Thyroid gland (tissue), 4 donors: ENCODE data around the gene PAQR8.

Experiments
- CTCF ChIP-seq, 6 experiments: fragments of 200-600 bp in 3 of 6; fragments of 450-650 bp in 3 of 6; sonication (generic) in 3 of 6; IDR thresholded peaks; one replicate each; pipeline ENCODE4 v1.5.1; 2016 to 2019; ENCODE audit warnings: antibody characterized with exemption in 6 of 6, mild to moderate bottlenecking in 2 of 6, inconsistent platforms in 1 of 6, moderate library complexity in 1 of 6
- POLR2A ChIP-seq, 2 donors: fragments of 450-650 bp; IDR thresholded peaks; one replicate each; pipeline ENCODE4 v1.6.1; 2017; ENCODE audit warnings: antibody characterized with exemption in 2 of 2, mild to moderate bottlenecking in 2 of 2, moderate library complexity in 1 of 2

GRCh38 chr6:52374247-52374646, 12.3 kb downstream of the PAQR8 start:
- TF ChIP-seq CTCF (IDR thresholded peaks at IDR 0.05) = no peak
- no peak for TF ChIP-seq POLR2A (IDR thresholded peaks at IDR 0.05)
